Activated CD4-positive, alpha-beta T cell treated with anti-CD3 and anti-CD28 coated beads, Interleukin-2, amount 10 ng/mL, durations not matched to agents 24 days and 14 days (primary cell): ENCODE measurements around the gene TK2. TPM values are rescaled to one million over a fixed set of nuclear protein-coding genes. Genes with fewer than 3 reads are reported as not detected.
A peak's percentile ranks its signal among the peaks of the same experiment; 100 is the strongest.

Experiments
- DNase-seq: peaks from one replicate; pipeline ENCODE4 v3.0.0; 2022
- H3K27ac Mint-ChIP-seq: one replicate; pipeline ENCODE4 v1.8.0; 2022; ENCODE audit warnings: mild to moderate bottlenecking, mixed read lengths
- H3K27me3 Mint-ChIP-seq: one replicate; pipeline ENCODE4 v1.8.0; 2022; ENCODE audit warnings: mixed read lengths
- H3K36me3 Mint-ChIP-seq: one replicate; pipeline ENCODE4 v1.8.0; 2022; ENCODE audit warnings: low read depth, mild to moderate bottlenecking, mixed read lengths
- H3K4me1 Mint-ChIP-seq: one replicate; pipeline ENCODE4 v1.8.0; 2021; ENCODE audit warnings: mixed read lengths
- H3K4me3 Mint-ChIP-seq: one replicate; pipeline ENCODE4 v1.8.0; 2022; ENCODE audit warnings: mild to moderate bottlenecking, moderate library complexity, mixed read lengths
- H3K9me3 Mint-ChIP-seq: one replicate; pipeline ENCODE4 v1.8.0; 2021; ENCODE audit warnings: mixed read lengths
- intact Hi-C: fragments of 100-400 bp; cut with micrococcal nuclease; formaldehyde crosslinking; loops from one replicate; pipeline ENCODE4 v1.15.1; 2023
- total RNA-seq: library from RNA; stranded (reverse); gene quantifications from 2 replicates; pipeline ENCODE4 v1.2.3, GENCODE V29; 2022

Gene TK2
- total RNA-seq, 1 donor from 2014 or later, result 5.8 TPM

- Mint-ChIP-seq H3K27me3 (no peaks in the 10 kb centered on the region), H3K36me3 (peaks cover 17% of the 10 kb centered on the region), H3K9me3 (no peaks in the 10 kb centered on the region), H3K4me1 (peaks cover 68% of the 10 kb centered on the region), H3K4me3 (no peak overlapping the region), H3K27ac (peak overlapping the region; percentile 52)
- DNase-seq, result peak; percentile 61
- intact Hi-C loops, result no loop called here
These were observed 24.3 kb downstream of the TK2 start for GRCh38 chr16:66525396-66526180.

DNA sequence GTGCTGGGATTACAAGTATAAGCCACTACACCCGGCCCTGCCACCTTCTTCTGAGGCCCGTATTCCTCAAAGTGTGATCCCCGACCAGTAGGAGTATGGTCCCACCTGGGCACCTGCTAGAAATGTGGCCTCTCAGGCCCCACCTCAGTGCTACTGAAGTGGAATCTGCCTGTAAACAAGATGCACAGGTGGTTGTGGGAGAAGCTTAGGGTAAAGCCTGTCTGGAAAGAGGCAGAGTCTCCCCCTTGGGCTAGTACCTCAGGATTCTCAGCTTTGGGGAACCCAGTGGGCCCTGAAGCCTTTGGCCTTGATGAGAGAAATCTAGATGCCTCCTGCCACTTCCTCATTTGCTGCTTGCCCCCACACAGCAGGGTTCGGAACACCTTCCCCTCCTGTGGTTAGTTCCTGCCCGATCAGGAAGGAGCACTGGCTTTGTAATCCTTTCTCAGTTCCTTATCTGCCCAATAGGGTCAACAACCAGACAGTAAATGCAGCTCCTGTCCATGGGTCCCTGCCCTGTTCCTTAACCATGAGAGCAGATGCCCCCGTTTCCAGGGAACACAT is 25.2 kb downstream of the TK2 start:
- DNase-seq, result peak; percentile 76
- Mint-ChIP-seq H3K4me1 (peaks cover 73% of the 10 kb centered on the region), H3K9me3 (no peaks in the 10 kb centered on the region), H3K4me3 (peak overlapping the region; percentile 46), H3K27ac (peak overlapping the region; percentile 88), H3K36me3 (peaks cover 13% of the 10 kb centered on the region), H3K27me3 (no peaks in the 10 kb centered on the region)
- intact Hi-C loops, result no loop called here

DNA sequence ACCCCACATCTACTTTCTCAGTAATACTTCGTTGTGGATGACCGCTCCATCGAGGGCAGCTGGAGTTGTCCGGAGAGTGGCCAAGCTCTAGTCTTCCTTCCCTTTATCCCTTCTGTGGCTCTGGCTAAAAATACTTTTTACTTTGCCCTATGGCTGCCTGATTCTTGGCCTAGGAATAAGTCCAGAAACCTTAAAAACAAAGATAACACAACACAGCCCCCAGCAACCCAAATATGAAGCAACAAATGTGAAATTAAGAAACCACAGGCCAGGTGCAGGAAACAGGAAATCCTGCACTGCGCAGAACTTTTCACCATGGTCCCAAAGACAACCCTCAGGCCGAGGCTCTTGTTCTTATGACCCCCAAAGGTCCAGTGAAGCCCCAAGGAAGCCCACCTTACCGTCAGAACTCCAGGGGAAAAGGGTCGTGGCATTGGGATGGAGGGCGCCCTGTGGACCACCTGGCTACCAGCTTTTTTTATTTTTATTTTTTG is 26.0 kb downstream of the TK2 start:
- Mint-ChIP-seq H3K9me3 (no peaks in the 10 kb centered on the region), H3K27ac (peak overlapping the region; percentile 97), H3K27me3 (no peaks in the 10 kb centered on the region), H3K36me3 (peaks cover 13% of the 10 kb centered on the region), H3K4me1 (peaks cover 74% of the 10 kb centered on the region), H3K4me3 (peak overlapping the region; percentile 83)
- intact Hi-C loops, result no loop called here
- peak; percentile 88 for DNase-seq

DNA sequence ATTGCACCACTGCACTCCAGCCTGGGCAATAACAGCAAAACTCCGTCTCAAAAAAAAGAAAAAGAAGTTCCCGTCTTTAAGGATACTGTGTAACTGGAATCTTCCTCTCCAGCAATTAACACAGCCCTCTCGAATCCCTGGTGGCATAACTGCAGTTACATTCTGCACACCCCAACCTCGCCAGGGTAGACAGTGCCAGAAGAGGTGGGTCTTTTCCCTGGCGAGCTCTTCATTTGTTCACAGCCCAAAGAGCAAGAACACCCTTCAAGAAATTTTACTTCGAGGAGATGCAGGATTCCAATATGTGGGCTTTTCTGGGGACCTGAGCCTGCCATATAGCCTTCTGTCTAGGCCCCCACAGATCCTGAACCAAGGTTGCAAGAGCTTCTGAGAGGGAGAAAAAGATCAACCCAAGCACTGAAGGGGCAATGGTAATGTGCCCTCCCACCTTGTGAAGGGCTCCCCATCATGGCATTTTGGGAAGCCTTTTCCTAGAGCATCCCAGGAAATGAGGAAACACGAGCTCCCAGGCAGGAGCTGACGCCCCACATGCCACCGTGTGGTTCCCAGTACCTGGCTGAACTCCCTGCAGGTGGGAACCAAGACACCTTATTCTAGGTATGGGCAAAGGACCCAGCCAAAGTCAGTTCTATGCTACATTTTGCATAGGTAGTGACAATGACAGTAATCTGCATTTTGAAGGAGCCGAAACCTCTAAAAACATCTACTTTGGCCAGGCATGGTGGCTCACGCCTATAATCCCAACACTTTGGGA is 26.9 kb downstream of the TK2 start:
- H3K36me3 Mint-ChIP-seq, result peaks cover 12% of the 10 kb centered on the region
- no peaks in the 10 kb centered on the region for H3K27me3 Mint-ChIP-seq
- H3K9me3 Mint-ChIP-seq, result no peaks in the 10 kb centered on the region
- H3K4me3 Mint-ChIP-seq, result peak overlapping the region; percentile 83
- peak; percentile 63 for DNase-seq
- H3K27ac Mint-ChIP-seq, result peak overlapping the region; percentile 97
- peaks cover 74% of the 10 kb centered on the region for H3K4me1 Mint-ChIP-seq
- intact Hi-C loops, result loop anchor here (1.0 kb wide), 3 partner anchors 26 to 81 kb away; partner anchors contain the start of gene CMTM3

- intact Hi-C loops, result loop anchor here (1.0 kb wide), 3 partner anchors 27 to 82 kb away; partner anchors contain the start of gene CMTM3
- H3K27ac Mint-ChIP-seq, result peak overlapping the region; percentile 97
- peaks cover 80% of the 10 kb centered on the region for H3K4me1 Mint-ChIP-seq
- peak overlapping the region; percentile 83 for H3K4me3 Mint-ChIP-seq
- no peaks in the 10 kb centered on the region for H3K27me3 Mint-ChIP-seq
- H3K9me3 Mint-ChIP-seq, result no peaks in the 10 kb centered on the region
- peak; percentile 96 for DNase-seq
- H3K36me3 Mint-ChIP-seq, result peaks cover 10% of the 10 kb centered on the region
These were observed 27.8 kb downstream of the TK2 start for GRCh38 chr16:66521951-66522771.

- no peaks in the 10 kb centered on the region for H3K27me3 Mint-ChIP-seq
- DNase-seq, result peak; percentile 60
- H3K9me3 Mint-ChIP-seq, result no peaks in the 10 kb centered on the region
- H3K4me1 Mint-ChIP-seq, result peaks cover 84% of the 10 kb centered on the region
- H3K4me3 Mint-ChIP-seq, result peak overlapping the region; percentile 83
- intact Hi-C loops, result no loop called here
- H3K36me3 Mint-ChIP-seq, result peaks cover 12% of the 10 kb centered on the region
- H3K27ac Mint-ChIP-seq, result peak overlapping the region; percentile 97
These were observed 28.6 kb downstream of the TK2 start for GRCh38 chr16:66521252-66521713.

GRCh38 chr16:66520406-66521170 is 29.3 kb downstream of the TK2 start:
- H3K27me3 Mint-ChIP-seq, result no peaks in the 10 kb centered on the region
- DNase-seq, result peak; percentile 67
- H3K4me3 Mint-ChIP-seq, result peak overlapping the region; percentile 62
- intact Hi-C loops, result no loop called here
- H3K27ac Mint-ChIP-seq, result peak overlapping the region; percentile 97
- H3K9me3 Mint-ChIP-seq, result no peaks in the 10 kb centered on the region
- H3K36me3 Mint-ChIP-seq, result peaks cover 12% of the 10 kb centered on the region
- H3K4me1 Mint-ChIP-seq, result peaks cover 85% of the 10 kb centered on the region

GRCh38 chr16:66519482-66520373 is 30.2 kb downstream of the TK2 start:
- Mint-ChIP-seq H3K4me1 (peaks cover 86% of the 10 kb centered on the region), H3K9me3 (no peaks in the 10 kb centered on the region), H3K36me3 (peaks cover 14% of the 10 kb centered on the region), H3K4me3 (no peak overlapping the region), H3K27me3 (no peaks in the 10 kb centered on the region), H3K27ac (peak overlapping the region; percentile 97)
- DNase-seq, result no peak
- intact Hi-C loops, result no loop called here

GRCh38 chr16:66517586-66518263 is 32.2 kb downstream of the TK2 start:
- Mint-ChIP-seq H3K27me3 (no peaks in the 10 kb centered on the region), H3K9me3 (no peaks in the 10 kb centered on the region), H3K27ac (peak overlapping the region; percentile 99), H3K4me1 (peaks cover 73% of the 10 kb centered on the region), H3K36me3 (peaks cover 12% of the 10 kb centered on the region), H3K4me3 (peak overlapping the region; percentile 89)
- intact Hi-C loops, result loop anchor here (1.0 to 2.0 kb wide), 3 partner anchors 39 to 355 kb away; no protein-coding TSS in a partner anchor
- no peak for DNase-seq

- Mint-ChIP-seq H3K4me1 (peaks cover 67% of the 10 kb centered on the region), H3K36me3 (peaks cover 8% of the 10 kb centered on the region), H3K27me3 (no peaks in the 10 kb centered on the region), H3K9me3 (no peaks in the 10 kb centered on the region), H3K4me3 (peak overlapping the region; percentile 89), H3K27ac (peak overlapping the region; percentile 99)
- intact Hi-C loops, result loop anchor here (1.0 to 2.0 kb wide), 4 partner anchors 39 to 356 kb away; no protein-coding TSS in a partner anchor
- peak; percentile 95 for DNase-seq
These were observed 32.9 kb downstream of the TK2 start for GRCh38 chr16:66516808-66517585.

DNA sequence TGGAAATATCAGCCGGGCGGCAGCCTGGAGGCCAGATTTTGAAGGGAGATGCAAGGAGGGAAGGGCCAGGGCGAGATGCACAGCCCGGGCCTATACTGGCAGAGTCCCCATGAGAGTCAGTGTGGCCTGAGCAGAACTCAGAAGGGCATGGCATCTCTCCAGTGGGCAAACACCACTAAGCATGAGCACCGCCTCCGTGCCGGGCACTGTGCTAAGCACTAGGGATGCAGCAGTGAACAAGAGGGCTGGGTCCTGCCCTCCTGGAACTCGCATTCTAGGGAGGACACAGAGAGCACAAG is 33.5 kb downstream of the TK2 start:
- Mint-ChIP-seq H3K36me3 (peaks cover 8% of the 10 kb centered on the region), H3K4me1 (peaks cover 64% of the 10 kb centered on the region), H3K4me3 (peak overlapping the region; percentile 89), H3K9me3 (no peaks in the 10 kb centered on the region), H3K27ac (peak overlapping the region; percentile 99), H3K27me3 (no peaks in the 10 kb centered on the region)
- DNase-seq, result no peak
- intact Hi-C loops, result loop anchor here (1.0 to 2.0 kb wide), 2 partner anchors 110 to 356 kb away; no protein-coding TSS in a partner anchor
